NOMO-1 (cell line): ENCODE data around the gene GPR101.

Experiments used
- DNase-seq, 2 experiments: peaks; one replicate each; lab custom pipeline; 2025; ENCODE audit not compliant: unreplicated experiment in 2 of 2; lab: John Stamatoyannopoulos, UW

The GPR101 gene

GRCh38 chrX:137033774-137034507, at the start of gene GPR101:
Gene GPR101 (minus strand): TSS chrX:137033995. CDS start chrX:137031674, 2,321 bp downstream.
- no peak for DNase-seq

- DNase-seq: no peak
Observed at GRCh38 chrX:137081239-137081638, 47.4 kb upstream of the GPR101 start.

- DNase-seq: no peak
Observed at GRCh38 chrX:137072396-137072795, 38.6 kb upstream of the GPR101 start.

GRCh38 chrX:137071596-137071995, 37.8 kb upstream of the GPR101 start:
- DNase-seq: no peak

- DNase-seq: no peak
Observed at GRCh38 chrX:137067147-137067546, 33.4 kb upstream of the GPR101 start.

GRCh38 chrX:137062915-137063617, 29.3 kb upstream of the GPR101 start:
- no peak for DNase-seq

- no peak for DNase-seq
Observed at GRCh38 chrX:137058339-137059127, 24.7 kb upstream of the GPR101 start.

GRCh38 chrX:137052643-137053235, 18.9 kb upstream of the GPR101 start:
- DNase-seq: no peak

- peak; percentile 25 to 50 for DNase-seq
Observed at GRCh38 chrX:137051978-137052642, 18.3 kb upstream of the GPR101 start.

GRCh38 chrX:137044893-137045292, 11.1 kb upstream of the GPR101 start:
- DNase-seq: no peak

- DNase-seq: no peak
Observed at GRCh38 chrX:137043736-137044135, 9.9 kb upstream of the GPR101 start.

GRCh38 chrX:137041329-137041728, 7.5 kb upstream of the GPR101 start:
- DNase-seq: no peak

- no peak for DNase-seq
Observed at GRCh38 chrX:137040113-137040794, 6.5 kb upstream of the GPR101 start.

- DNase-seq: no peak
Observed at GRCh38 chrX:137034508-137034872, 695 bp upstream of the GPR101 start.

GRCh38 chrX:137032841-137033773, 688 bp downstream of the GPR101 start:
- no peak for DNase-seq

GRCh38 chrX:137032341-137032694, 1.5 kb downstream of the GPR101 start:
- DNase-seq: no peak

GRCh38 chrX:137031517-137032340, 2.1 kb downstream of the GPR101 start:
- no peak for DNase-seq

GRCh38 chrX:137031039-137031438, 2.8 kb downstream of the GPR101 start:
- no peak for DNase-seq
